ELR (cell line): ENCODE data around the gene CCDC124.

Experiments
- DNase-seq: peaks from one replicate; pipeline ENCODE4 v3.0.0-alpha.2; 2015; ENCODE audit warnings: low read depth

CCDC124 gene

GRCh38 chr19:17953869-17954268 is 21.1 kb downstream of the CCDC124 start:
- no peak for DNase-seq

- no peak for DNase-seq
Observed at GRCh38 chr19:17954401-17954800, 21.6 kb downstream of the CCDC124 start.

GRCh38 chr19:17957149-17957849 is 24.5 kb downstream of the CCDC124 start:
- no peak for DNase-seq

- no peak for DNase-seq
Observed at GRCh38 chr19:17957885-17958284, 25.1 kb downstream of the CCDC124 start.

GRCh38 chr19:17963936-17964691 is 31.3 kb downstream of the CCDC124 start:
- DNase-seq: no peak

- DNase-seq: no peak
Observed at GRCh38 chr19:17965370-17966128, 32.7 kb downstream of the CCDC124 start.

- no peak for DNase-seq
Observed at GRCh38 chr19:17966129-17966483, 33.3 kb downstream of the CCDC124 start.

- no peak for DNase-seq
Observed at GRCh38 chr19:17966550-17967256, 33.9 kb downstream of the CCDC124 start, which contains the start of gene KCNN1. Gene KCNN1 (plus strand): TSS chr19:17967107. CDS start chr19:17973889, 6,782 bp downstream.

- DNase-seq: no peak
Observed at GRCh38 chr19:17967257-17968051, 34.6 kb downstream of the CCDC124 start.

- DNase-seq: no peak
Observed at GRCh38 chr19:17968362-17968761, 35.5 kb downstream of the CCDC124 start.

- DNase-seq: no peak
Observed at GRCh38 chr19:17969096-17969792, 36.4 kb downstream of the CCDC124 start.

- no peak for DNase-seq
Observed at GRCh38 chr19:17972230-17972629, 39.4 kb downstream of the CCDC124 start.

- no peak for DNase-seq
Observed at GRCh38 chr19:17973759-17974158, 40.9 kb downstream of the CCDC124 start.

- DNase-seq: no peak
Observed at GRCh38 chr19:17974551-17974950, 41.7 kb downstream of the CCDC124 start.

- no peak for DNase-seq
Observed at GRCh38 chr19:17975032-17975431, 42.2 kb downstream of the CCDC124 start.

- no peak for DNase-seq
Observed at GRCh38 chr19:17977021-17977420, 44.2 kb downstream of the CCDC124 start.

- DNase-seq: no peak
Observed at GRCh38 chr19:17977488-17977887, 44.7 kb downstream of the CCDC124 start.

- DNase-seq: no peak
Observed at GRCh38 chr19:17981611-17982010, 48.8 kb downstream of the CCDC124 start.

GRCh38 chr19:17982430-17982829 is 49.6 kb downstream of the CCDC124 start:
- DNase-seq: no peak

GRCh38 chr19:17985037-17985818 is 52.4 kb downstream of the CCDC124 start:
- no peak for DNase-seq
